ENCODE measurements around the gene ITFG1. TPM values are rescaled to one million over a fixed set of nuclear protein-coding genes. Genes with fewer than 3 reads are reported as not detected.

ITFG1 gene
- total and polyA plus RNA-seq, 2 of the 8 experiments (the other 6 are each of a cell fraction or from before 2014, with no cell fraction given) = 13.8 to 22.2 TPM

- DNase-seq (ENCODE audit: low read depth in 1 of 2, low spot score in 2 of 2) (no peak), FAIRE-seq (no peak)
- Histone ChIP-seq H2BK12ac (ENCODE audit: low read depth, low read length) (no peak overlapping the region; the same call in 1 of the 2 replicates), H2BK15ac (ENCODE audit: low read length) (no peak overlapping the region), H2BK20ac (ENCODE audit: low read length) (no peak overlapping the region), H3K79me1 (ENCODE audit: low read depth, low read length) (0 out of 2 replicates have a peak, but pooled peaks cover 3% of the 10 kb centered on the region), H3K4me1 (replicated peaks in 1 of 4; ENCODE audit: control insufficient read depth in 3 of 4, insufficient read depth in 4 of 4, low read length in 3 of 4) (peaks cover 0 to 12% (median 6%) of the 10 kb centered on the region in 4 experiments; a peak in 3 of 7 replicates), H3K23ac (ENCODE audit: insufficient read length) (no peak overlapping the region), H2AK5ac (ENCODE audit: low read depth, low read length) (no peak overlapping the region), H3K4me3 (ENCODE audit: extremely low read depth in 1 of 4, insufficient read depth in 2 of 4, low read depth in 3 of 4, low read length in 4 of 4) (no peak overlapping the region), H3K18ac (ENCODE audit: extremely low read depth, low read length) (no peak overlapping the region), H2AFZ (ENCODE audit: low read length) (no peak overlapping the region), H4K91ac (replicated peaks; ENCODE audit: insufficient read length, low read length) (no peak overlapping the region), H3K4ac (replicated peaks; ENCODE audit: insufficient read length, low read depth, low read length) (no peak overlapping the region), H4K20me1 (replicated peaks in 1 of 2; ENCODE audit: control insufficient read depth in 1 of 2, insufficient read depth in 2 of 2, low read length in 2 of 2) (no peaks in the 10 kb centered on the region), H3K27me3 (replicated peaks in 1 of 4; ENCODE audit: control insufficient read depth in 3 of 4, extremely low read depth in 1 of 4, insufficient read depth in 3 of 4, low read length in 3 of 4) (no peaks in the 10 kb centered on the region), H3K27ac (ENCODE audit: low read depth, low read length) (no peak overlapping the region), H2BK5ac (ENCODE audit: low read depth, low read length) (no peak overlapping the region), H3K23me2 (ENCODE audit: low read depth, low read length) (peaks cover 9% of the 10 kb centered on the region; the same call in 1 of the 2 replicates), H2BK120ac (replicated peaks; ENCODE audit: low read depth, low read length) (no peak overlapping the region), H3K14ac (ENCODE audit: insufficient read length) (no peak overlapping the region), H3K79me2 (ENCODE audit: control insufficient read depth in 1 of 2, insufficient read depth in 2 of 2, low read length in 2 of 2) (peaks cover 0 to 26% of the 10 kb centered on the region in 2 experiments; a peak in 3 of 4 replicates), H4K5ac (ENCODE audit: insufficient read length, low read depth, low read length) (no peak overlapping the region), H3K56ac (replicated peaks; ENCODE audit: insufficient read length, low read depth, low read length) (no peak overlapping the region), H3K9me3 (ENCODE audit: insufficient read depth in 2 of 2, low read depth in 1 of 2, low read length in 1 of 2) (no peaks in the 10 kb centered on the region), H3K4me2 (ENCODE audit: insufficient read depth in 1 of 2, low read depth in 2 of 2, low read length in 2 of 2) (no peak overlapping the region), H3K9ac (replicated peaks in 1 of 4; ENCODE audit: extremely low read depth in 1 of 4, low read depth in 3 of 4, low read length in 3 of 4) (no peak overlapping the region), H4K8ac (ENCODE audit: extremely low read depth, insufficient read depth, low read length) (no peak overlapping the region), H3K36me3 (ENCODE audit: control insufficient read depth in 2 of 4, insufficient read depth in 4 of 4, low read length in 3 of 4) (no peaks in the 10 kb centered on the region; a peak in 1 of 8 replicates)
- WGBS, 2 experiments (ENCODE audit: extremely low coverage in 1 of 2, insufficient coverage in 1 of 2, insufficient read length in 1 of 2, insufficient replicate concordance in 2 of 2, low coverage in 1 of 2, low lambda C conversion rate in 2 of 2, missing lambda C conversion rate in 1 of 2) = 89% methylated on average over 11 of the region's 11 CpGs; no CpG with 5 or more reads in 1 of the 2 experiments
- ChIA-PET CTCF (ENCODE audit: partially characterized antibody) (interaction anchor here (0.9 kb wide), 1 partner anchor 42 kb away, joined by 3 read pairs; no protein-coding TSS in a partner anchor), POLR2A (ENCODE audit: partially characterized antibody) (no interaction called here)
- TF ChIP-seq EGR1 (IDR thresholded peaks at IDR 0.05; ENCODE audit: borderline replicate concordance, low read depth, low read length) (no peak), POU5F1 (IDR thresholded peaks at IDR 0.05; ENCODE audit: low read depth, low read length) (no peak), MAFK (IDR thresholded peaks at IDR 0.05; ENCODE audit: low read depth, low read length) (no peak), POLR2AphosphoS5 (IDR thresholded peaks at IDR 0.05; ENCODE audit: low read depth, low read length) (no peak), RXRA (IDR thresholded peaks at IDR 0.05; ENCODE audit: insufficient read depth, low read depth, low read length) (no peak), MAX (IDR thresholded peaks at IDR 0.05) (no peak), SUZ12 (IDR thresholded peaks at IDR 0.05; ENCODE audit: low read length) (no peak), CTCF (IDR thresholded peaks at IDR 0.05; ENCODE audit: control extremely low read depth in 1 of 3, insufficient read depth in 1 of 3, low read depth in 1 of 3, low read length in 3 of 3) (no peak), TAF7 (optimal IDR thresholded peaks at IDR 0.05; ENCODE audit: borderline replicate concordance, low read depth, low read length) (no peak)
Observed at GRCh38 chr16:47463771-47464624, 3.1 kb upstream of the ITFG1 start.

Measured in H1 (cell line).